Measurements from ENCODE around the gene SPOCD1.

Gene SPOCD1

GRCh38 chr1:31788825-31789256 is 27.0 kb downstream of the SPOCD1 start:
- in situ Hi-C loops (cut with MboI; ENCODE audit: low sequenced_read_pairs): no loop called here

GRCh38 chr1:31788138-31788824 is 27.5 kb downstream of the SPOCD1 start:
- in situ Hi-C loops (cut with MboI; ENCODE audit: low sequenced_read_pairs): no loop called here

- in situ Hi-C loops (cut with MboI; ENCODE audit: low sequenced_read_pairs): no loop called here
These were observed 28.1 kb downstream of the SPOCD1 start for GRCh38 chr1:31787786-31788137.

GRCh38 chr1:31787261-31787660 is 28.6 kb downstream of the SPOCD1 start:
- in situ Hi-C loops (cut with MboI; ENCODE audit: low sequenced_read_pairs): no loop called here

- in situ Hi-C loops (cut with MboI; ENCODE audit: low sequenced_read_pairs): no loop called here
These were observed 29.3 kb downstream of the SPOCD1 start for GRCh38 chr1:31786366-31787060.

GRCh38 chr1:31785947-31786290 is 29.9 kb downstream of the SPOCD1 start:
- in situ Hi-C loops (cut with MboI; ENCODE audit: low sequenced_read_pairs): no loop called here

- in situ Hi-C loops (cut with MboI; ENCODE audit: low sequenced_read_pairs): no loop called here
These were observed 30.5 kb downstream of the SPOCD1 start for GRCh38 chr1:31785020-31785946.

GRCh38 chr1:31784356-31785019 is 31.3 kb downstream of the SPOCD1 start:
- in situ Hi-C loops (cut with MboI; ENCODE audit: low sequenced_read_pairs): no loop called here

- in situ Hi-C loops (cut with MboI; ENCODE audit: low sequenced_read_pairs): no loop called here
These were observed 32.0 kb downstream of the SPOCD1 start for GRCh38 chr1:31783846-31784245.

GRCh38 chr1:31782421-31783410 is 33.1 kb downstream of the SPOCD1 start:
- in situ Hi-C loops (cut with MboI; ENCODE audit: low sequenced_read_pairs): no loop called here

GRCh38 chr1:31781756-31782371 is 34.0 kb downstream of the SPOCD1 start:
- in situ Hi-C loops (cut with MboI; ENCODE audit: low sequenced_read_pairs): no loop called here

- in situ Hi-C loops (cut with MboI; ENCODE audit: low sequenced_read_pairs): no loop called here
These were observed 34.6 kb downstream of the SPOCD1 start for GRCh38 chr1:31781138-31781755.

- in situ Hi-C loops (cut with MboI; ENCODE audit: low sequenced_read_pairs): no loop called here
These were observed 35.2 kb downstream of the SPOCD1 start for GRCh38 chr1:31780632-31781031.

- in situ Hi-C loops (cut with MboI; ENCODE audit: low sequenced_read_pairs): no loop called here
These were observed 36.1 kb downstream of the SPOCD1 start for GRCh38 chr1:31779687-31780086.

GRCh38 chr1:31778763-31779488 is 36.9 kb downstream of the SPOCD1 start:
- in situ Hi-C loops (cut with MboI; ENCODE audit: low sequenced_read_pairs): no loop called here

GRCh38 chr1:31776516-31776915 is 39.3 kb downstream of the SPOCD1 start:
- in situ Hi-C loops (cut with MboI; ENCODE audit: low sequenced_read_pairs): no loop called here

- in situ Hi-C loops (cut with MboI; ENCODE audit: low sequenced_read_pairs): no loop called here
These were observed 39.8 kb downstream of the SPOCD1 start for GRCh38 chr1:31776032-31776431.

GRCh38 chr1:31775210-31775999 is 40.4 kb downstream of the SPOCD1 start:
- in situ Hi-C loops (cut with MboI; ENCODE audit: low sequenced_read_pairs): no loop called here
